KMS-11 (cell line): Measurements from ENCODE around the gene MDM4.

ENCODE experiments used
- H2AFZ ChIP-seq: fragments of 200-600 bp; sonication (generic); 2 replicates; pipeline ENCODE4 v1.6.1; 2016; ENCODE audit warnings: antibody characterized with exemption, mixed run types, low read depth
- H3K27ac ChIP-seq: fragments of 200-600 bp; sonication (generic); 2 replicates; pipeline ENCODE4 v1.6.1; 2016; ENCODE audit warnings: mild to moderate bottlenecking, mixed run types
- H3K27me3 ChIP-seq: fragments of 200-600 bp; sonication (generic); 2 replicates; pipeline ENCODE4 v1.6.1; 2017; ENCODE audit warnings: mild to moderate bottlenecking, low read depth, mixed run types, moderate library complexity; ENCODE audit not compliant: insufficient read depth
- H3K36me3 ChIP-seq: fragments of 200-600 bp; sonication (generic); 2 replicates; pipeline ENCODE4 v1.6.1; 2017; ENCODE audit warnings: mild to moderate bottlenecking, mixed run types; ENCODE audit not compliant: insufficient read depth
- H3K4me1 ChIP-seq: fragments of 200-600 bp; sonication (generic); 2 replicates; pipeline ENCODE4 v1.6.1; 2016; ENCODE audit warnings: mild to moderate bottlenecking, low read depth, mixed run types; ENCODE audit not compliant: poor library complexity, severe bottlenecking
- H3K4me2 ChIP-seq: fragments of 200-600 bp; sonication (generic); 2 replicates; pipeline ENCODE4 v1.7.0; 2016; ENCODE audit warnings: mild to moderate bottlenecking, mixed run types
- H3K4me3 ChIP-seq: fragments of 200-600 bp; sonication (generic); IDR thresholded peaks from 2 replicates; pipeline ENCODE4 v1.6.1; 2017; ENCODE audit warnings: low read depth, low read length, mixed read lengths; ENCODE audit not compliant: insufficient read depth
- H3K79me2 ChIP-seq: fragments of 200-600 bp; sonication (generic); 2 replicates; pipeline ENCODE4 v1.6.1; 2016; ENCODE audit warnings: low read depth, mixed run types; ENCODE audit not compliant: insufficient read depth
- H3K9ac ChIP-seq: fragments of 200-600 bp; sonication (generic); 2 replicates; pipeline ENCODE4 v1.6.1; 2016; ENCODE audit warnings: mild to moderate bottlenecking, mixed run types
- H4K20me1 ChIP-seq: fragments of 200-600 bp; sonication (generic); 2 replicates; pipeline ENCODE4 v1.6.1; 2016; ENCODE audit warnings: mild to moderate bottlenecking, mixed run types; ENCODE audit not compliant: insufficient read depth
- CTCF ChIP-seq: fragments of 200-600 bp; sonication (generic); conservative IDR thresholded peaks from 2 replicates; pipeline ENCODE4 v1.6.1; 2017; ENCODE audit warnings: low read depth, mild to moderate bottlenecking, antibody characterized with exemption, low read length, moderate library complexity, mixed read lengths

MDM4 gene

GRCh38 chr1:204602871-204603542, 86.8 kb downstream of the MDM4 start:
- Histone ChIP-seq H3K79me2 (no peaks in the 10 kb centered on the region), H3K4me1 (no peaks in the 10 kb centered on the region), H4K20me1 (no peaks in the 10 kb centered on the region), H3K27ac (no peak overlapping the region), H3K27me3 (no peaks in the 10 kb centered on the region), H3K9ac (no peak overlapping the region), H3K36me3 (no peaks in the 10 kb centered on the region), H3K4me3 (no peak overlapping the region), H3K4me2 (no peak overlapping the region), H2AFZ (no peak overlapping the region)
- no peak for TF ChIP-seq CTCF

GRCh38 chr1:204605791-204606190, 89.6 kb downstream of the MDM4 start:
- no peak overlapping the region for H2AFZ ChIP-seq
- no peaks in the 10 kb centered on the region for H3K27me3 ChIP-seq
- H3K79me2 ChIP-seq = no peaks in the 10 kb centered on the region
- H3K4me2 ChIP-seq = no peak overlapping the region
- H4K20me1 ChIP-seq = no peaks in the 10 kb centered on the region
- no peaks in the 10 kb centered on the region for H3K36me3 ChIP-seq
- no peak overlapping the region for H3K27ac ChIP-seq
- H3K4me3 ChIP-seq = no peak overlapping the region
- no peak for TF ChIP-seq CTCF
- no peak overlapping the region for H3K9ac ChIP-seq
- no peaks in the 10 kb centered on the region for H3K4me1 ChIP-seq
